Renal pelvis (tissue), 12 donors: ENCODE data around the gene CCDC198. TPM values are rescaled to one million over a fixed set of nuclear protein-coding genes. Genes with fewer than 3 reads are reported as not detected.

Experiments
- DNase-seq: peaks from one replicate; pipeline ENCODE4 v3.0.0-alpha.2; 2013
- long read RNA-seq, 16 experiments: transcript quantifications; one replicate each; lab custom pipeline, GENCODE V29; 2026
- polyA plus RNA-seq, 3 donors: library from polyadenylated mRNA; unstranded; fragments of 120-200 nt; gene quantifications; one replicate each; pipeline ENCODE4 v1.2.1, GENCODE V29; 2013; ENCODE audit not compliant: insufficient read length in 3 of 3

CCDC198 gene, protein sequence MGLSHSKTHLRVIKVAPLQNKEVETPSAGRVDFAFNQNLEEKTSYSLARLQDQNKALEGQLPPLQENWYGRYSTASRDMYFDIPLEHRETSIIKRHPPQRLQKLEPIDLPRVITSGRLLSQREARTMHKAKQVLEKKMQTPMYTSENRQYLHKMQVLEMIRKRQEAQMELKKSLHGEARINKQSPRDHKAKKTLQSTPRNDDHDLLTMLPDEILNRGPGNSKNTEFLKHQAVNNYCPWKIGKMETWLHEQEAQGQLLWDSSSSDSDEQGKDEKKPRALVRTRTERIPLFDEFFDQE
- polyA plus RNA-seq = 100 to 1,000 TPM; 186 to 595 (median 392) TPM
- long read RNA-seq, donor 1, partial matches to known transcripts = 0 of 13 reads
- long read RNA-seq, donor 1, other reads (novel, unspliced or antisense) = 6 of 13 reads
- long read RNA-seq, donor 2, transcript CCDC198-201 (6 exons, 3,082 nt) = major isoform, 5 of 23 reads
- long read RNA-seq, donor 2, partial matches to known transcripts = 13 of 23 reads
- long read RNA-seq, donor 2, other reads (novel, unspliced or antisense) = 0 of 23 reads
- long read RNA-seq, donor 3, transcript CCDC198-208 (6 exons, 1,187 nt) = major isoform, 5 of 15 reads
- long read RNA-seq, donor 3, partial matches to known transcripts = 5 of 15 reads
- long read RNA-seq, donor 3, other reads (novel, unspliced or antisense) = 0 of 15 reads
- long read RNA-seq, donor 4, partial matches to known transcripts = 0 of 8 reads
- long read RNA-seq, donor 4, other reads (novel, unspliced or antisense) = 0 of 8 reads
- long read RNA-seq, donor 5, partial matches to known transcripts = 0 of 4 reads
- long read RNA-seq, donor 5, other reads (novel, unspliced or antisense) = 0 of 4 reads
- long read RNA-seq, donor 6, transcript CCDC198-209 (3 exons, 367 nt) = major isoform, 5 of 70 reads
- long read RNA-seq, donor 6, partial matches to known transcripts = 60 of 70 reads
- long read RNA-seq, donor 6, other reads (novel, unspliced or antisense) = 0 of 70 reads
- long read RNA-seq, donor 7, transcript CCDC198-210 (6 exons, 1,030 nt) = major isoform, 6 of 13 reads
- long read RNA-seq, donor 7, transcript CCDC198-208 (6 exons, 1,187 nt) = minor isoform, 5 of 13 reads
- long read RNA-seq, donor 7, partial matches to known transcripts = 0 of 13 reads
- long read RNA-seq, donor 7, other reads (novel, unspliced or antisense) = 0 of 13 reads
- long read RNA-seq, donor 8 = 0 reads
- long read RNA-seq, donor 9, transcript CCDC198-210 (6 exons, 1,030 nt) = major isoform, 6 of 27 reads
- long read RNA-seq, donor 9, partial matches to known transcripts = 14 of 27 reads
- long read RNA-seq, donor 9, other reads (novel, unspliced or antisense) = 0 of 27 reads
- long read RNA-seq, donor 10, partial matches to known transcripts = 42 of 53 reads
- long read RNA-seq, donor 10, other reads (novel, unspliced or antisense) = 0 of 53 reads
- long read RNA-seq, donor 11, partial matches to known transcripts = 12 of 15 reads
- long read RNA-seq, donor 11, other reads (novel, unspliced or antisense) = 0 of 15 reads
- long read RNA-seq, donor 12, transcript CCDC198-208 (6 exons, 1,187 nt) = major isoform, 9 of 86 reads
- long read RNA-seq, donor 12, partial matches to known transcripts = 67 of 86 reads
- long read RNA-seq, donor 12, other reads (novel, unspliced or antisense) = 0 of 86 reads
- long read RNA-seq, donor 13, partial matches to known transcripts = 60 of 68 reads
- long read RNA-seq, donor 13, other reads (novel, unspliced or antisense) = 0 of 68 reads
- long read RNA-seq, donor 14 = 0 reads
- long read RNA-seq, donor 15 = 0 reads
- long read RNA-seq, donor 16, transcript CCDC198-210 (6 exons, 1,030 nt) = major isoform, 7 of 20 reads
- long read RNA-seq, donor 16, partial matches to known transcripts = 7 of 20 reads
- long read RNA-seq, donor 16, other reads (novel, unspliced or antisense) = 0 of 20 reads

DNA sequence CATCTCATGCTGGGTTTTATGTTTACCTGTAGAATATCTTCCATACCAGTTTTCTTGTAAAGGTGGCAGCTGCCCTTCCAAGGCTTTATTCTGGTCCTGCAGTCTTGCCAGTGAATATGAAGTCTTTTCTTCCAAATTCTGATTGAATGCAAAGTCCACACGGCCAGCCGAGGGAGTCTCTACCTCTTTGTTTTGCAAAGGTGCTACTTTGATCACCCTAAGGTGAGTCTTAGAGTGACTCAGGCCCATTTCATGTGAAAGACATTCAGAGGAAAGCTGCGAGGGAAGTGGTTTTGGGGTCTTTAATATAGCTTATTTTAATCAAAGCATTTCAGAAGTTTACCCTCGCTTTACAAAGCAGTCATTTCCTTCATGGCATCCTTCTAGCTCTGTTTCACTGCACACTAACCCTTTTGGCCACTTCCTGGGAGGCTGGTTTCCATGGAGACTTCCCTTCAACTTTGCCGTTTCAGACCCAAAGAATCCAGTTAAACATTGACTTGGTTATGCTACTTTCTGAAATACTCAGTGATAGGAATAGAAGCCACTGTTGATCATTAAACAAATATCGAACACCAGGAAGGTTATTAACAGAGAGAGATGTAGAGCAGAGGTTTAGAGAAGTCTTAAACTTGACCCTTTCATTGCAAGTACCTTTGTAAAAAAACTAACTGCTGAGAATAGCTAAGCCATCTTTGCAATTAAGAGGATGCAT is at the start of gene CCDC198:
TSS of gene CCDC198 (minus strand) at position 391 of the 715 bp plus-strand sequence. CDS start at position 249, 142 bp downstream.
- DNase-seq = peak; percentile 82

GRCh38 chr14:57533214-57533613 is 39.6 kb upstream of the CCDC198 start:
- peak; percentile 4 for DNase-seq

DNA sequence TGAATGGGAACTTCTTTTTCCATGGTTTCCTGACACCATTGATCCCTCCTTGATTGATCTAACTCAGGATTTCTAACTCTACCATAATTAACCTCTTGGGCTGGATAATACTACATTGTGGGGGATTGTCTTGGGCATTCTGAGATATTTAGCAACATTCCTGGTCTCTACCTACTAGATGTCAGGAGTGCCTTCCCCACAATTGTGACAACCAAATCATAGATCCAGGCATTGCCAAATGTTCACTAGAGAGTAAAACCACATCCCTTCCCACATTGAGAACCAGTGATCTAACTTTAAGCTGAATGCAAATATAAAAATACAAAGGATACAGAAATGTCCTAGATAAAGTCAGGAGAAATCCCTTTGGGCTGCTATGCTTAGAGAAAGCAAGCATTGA is 36.9 kb upstream of the CCDC198 start:
- no peak for DNase-seq

DNA sequence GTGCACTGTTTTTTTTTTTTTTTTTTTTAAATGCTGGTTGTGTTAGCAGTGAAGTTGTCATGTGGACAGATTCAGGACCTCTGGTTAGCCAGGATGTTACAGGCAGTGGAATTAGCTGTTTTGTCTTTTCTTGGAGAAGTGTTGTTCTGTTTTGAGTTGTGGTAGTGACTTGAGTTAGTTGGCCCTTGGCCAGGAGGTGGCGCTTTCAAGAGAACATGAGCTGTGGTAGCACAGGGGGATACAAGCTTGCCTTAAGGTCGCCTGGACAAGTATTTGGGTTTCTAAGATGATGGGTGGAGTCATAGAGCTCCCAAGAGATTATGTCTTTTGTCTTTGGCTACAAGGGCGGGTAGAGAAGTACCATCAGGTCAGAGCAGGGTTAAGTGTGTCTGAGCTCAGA is 33.3 kb upstream of the CCDC198 start:
- no peak for DNase-seq

GRCh38 chr14:57519043-57519442 is 25.4 kb upstream of the CCDC198 start:
- DNase-seq = no peak

- peak; percentile 64 for DNase-seq
Measured at GRCh38 chr14:57512220-57512619, 18.6 kb upstream of the CCDC198 start.

DNA sequence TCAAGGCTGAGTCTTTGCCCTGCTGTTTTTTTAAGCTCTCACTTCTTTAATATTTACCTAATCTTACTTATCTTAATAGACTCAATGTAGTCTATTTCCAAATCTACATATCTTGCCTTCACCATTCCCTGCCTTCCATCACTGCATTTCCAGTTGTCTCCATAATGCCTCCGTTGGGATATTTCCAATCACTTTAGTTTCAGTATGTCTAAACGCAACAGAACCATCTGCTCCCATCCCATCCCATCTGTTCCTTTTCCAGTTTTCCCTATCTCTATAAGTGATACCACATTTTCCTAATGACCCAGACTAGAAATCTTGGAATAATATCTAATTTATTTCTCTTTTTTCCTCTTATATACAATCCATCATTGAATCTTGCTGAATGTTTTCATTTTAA is 15.1 kb upstream of the CCDC198 start:
- no peak for DNase-seq

GRCh38 chr14:57502586-57503254 is 9.1 kb upstream of the CCDC198 start:
- no peak for DNase-seq

DNA sequence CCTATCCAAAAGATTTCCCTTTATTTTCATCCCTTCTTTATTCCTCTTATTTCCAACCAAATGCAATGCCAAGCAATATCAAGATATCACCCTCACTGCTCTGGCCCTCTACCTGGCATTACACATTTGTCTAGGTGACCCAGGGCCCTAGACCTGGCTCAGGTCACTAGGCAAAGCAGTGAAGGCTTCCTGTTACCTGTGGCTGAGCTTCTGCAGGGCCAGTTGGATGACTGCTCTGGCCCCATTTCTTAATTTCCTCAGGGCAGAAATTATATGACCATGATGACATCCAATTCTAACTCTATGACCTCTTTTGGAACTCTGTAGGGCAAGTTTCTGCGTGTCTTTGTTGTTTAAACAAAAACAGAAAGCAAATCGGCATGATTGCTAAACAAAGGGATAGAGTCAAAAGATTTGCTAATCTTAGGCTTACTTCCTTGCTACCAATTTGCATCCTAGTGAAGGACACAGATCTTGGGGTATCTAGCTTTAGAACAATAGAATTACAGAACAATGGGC is 7.4 kb upstream of the CCDC198 start:
- DNase-seq = no peak

GRCh38 chr14:57498659-57499058 is 5.0 kb upstream of the CCDC198 start:
- DNase-seq = no peak

DNA sequence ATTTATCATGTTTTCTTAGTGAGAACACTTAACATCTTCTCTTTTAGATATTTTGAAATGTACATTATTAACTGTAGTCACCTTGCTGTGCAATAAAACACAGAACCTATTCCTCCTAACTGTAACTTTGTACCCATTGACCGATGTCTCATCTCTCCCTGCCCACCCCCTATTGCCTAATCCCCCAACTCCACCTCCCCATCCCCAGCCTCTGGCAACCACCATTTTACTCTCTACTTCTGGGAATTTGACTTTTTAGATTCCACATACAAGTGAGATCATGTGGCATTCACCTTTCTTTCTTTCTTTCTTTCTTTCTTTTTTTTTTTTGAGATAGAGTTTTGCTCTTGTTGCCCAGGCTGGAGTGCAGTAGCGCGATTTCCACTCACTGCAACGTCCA is 4.4 kb upstream of the CCDC198 start:
- DNase-seq = no peak

DNA sequence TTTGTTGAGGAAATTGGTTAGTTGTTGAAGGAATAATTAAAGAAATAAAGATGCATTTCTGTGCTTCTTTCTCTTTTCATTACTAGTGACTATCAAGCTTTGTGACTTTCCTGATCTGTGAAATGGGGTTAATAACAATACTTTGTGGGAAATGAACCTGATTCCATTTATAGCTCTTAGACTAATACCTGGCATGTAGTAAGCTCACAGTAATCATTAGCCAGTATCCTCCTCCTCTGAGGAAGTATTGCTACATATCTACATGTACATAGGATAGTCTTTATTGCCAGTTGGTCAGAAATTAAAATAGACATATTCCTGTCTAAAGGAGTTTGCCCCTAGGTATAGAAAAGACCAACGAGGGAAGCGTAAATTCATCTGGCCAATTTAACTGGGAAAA is 1.8 kb upstream of the CCDC198 start:
- DNase-seq = no peak

GRCh38 chr14:57492859-57493258 is 798 bp downstream of the CCDC198 start:
- peak; percentile 49 for DNase-seq

DNA sequence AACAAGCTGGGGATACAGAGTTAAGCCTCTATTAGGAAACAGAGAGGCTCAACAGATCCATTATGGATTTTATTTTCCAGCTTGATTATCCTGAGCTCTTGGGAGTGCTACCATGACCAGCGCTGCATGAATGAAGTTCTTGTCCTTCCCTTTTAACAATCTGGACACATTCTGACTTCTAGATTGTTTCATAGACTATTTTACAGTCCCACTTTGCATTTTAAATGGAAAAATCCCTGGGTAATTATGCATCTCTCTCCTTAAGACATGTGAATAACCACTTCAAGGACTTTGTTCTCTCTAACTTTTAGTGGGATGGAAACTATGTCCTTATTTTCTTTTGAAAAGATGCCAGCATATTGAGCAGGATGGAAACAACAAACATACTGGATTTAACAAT is 2.0 kb downstream of the CCDC198 start:
- no peak for DNase-seq

DNA sequence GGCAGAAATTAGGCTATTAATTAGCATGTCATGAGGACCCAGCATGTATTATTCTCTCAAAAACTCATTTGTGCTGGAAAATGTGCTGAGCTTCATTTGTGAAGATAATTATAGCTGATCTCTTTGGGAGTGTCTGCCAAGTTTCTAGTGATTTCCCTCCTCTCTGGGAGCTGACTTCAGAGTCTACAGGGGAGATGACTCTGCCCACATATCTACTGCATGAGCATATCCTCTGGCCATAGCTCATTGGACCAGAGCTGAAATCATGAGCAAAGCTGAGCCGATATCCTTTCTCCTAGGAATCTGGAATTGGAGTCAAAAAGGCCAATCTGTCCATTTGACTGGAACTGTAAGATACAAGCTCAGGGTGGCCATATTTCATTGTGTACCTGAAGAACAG is 5.9 kb downstream of the CCDC198 start:
- DNase-seq = no peak

DNA sequence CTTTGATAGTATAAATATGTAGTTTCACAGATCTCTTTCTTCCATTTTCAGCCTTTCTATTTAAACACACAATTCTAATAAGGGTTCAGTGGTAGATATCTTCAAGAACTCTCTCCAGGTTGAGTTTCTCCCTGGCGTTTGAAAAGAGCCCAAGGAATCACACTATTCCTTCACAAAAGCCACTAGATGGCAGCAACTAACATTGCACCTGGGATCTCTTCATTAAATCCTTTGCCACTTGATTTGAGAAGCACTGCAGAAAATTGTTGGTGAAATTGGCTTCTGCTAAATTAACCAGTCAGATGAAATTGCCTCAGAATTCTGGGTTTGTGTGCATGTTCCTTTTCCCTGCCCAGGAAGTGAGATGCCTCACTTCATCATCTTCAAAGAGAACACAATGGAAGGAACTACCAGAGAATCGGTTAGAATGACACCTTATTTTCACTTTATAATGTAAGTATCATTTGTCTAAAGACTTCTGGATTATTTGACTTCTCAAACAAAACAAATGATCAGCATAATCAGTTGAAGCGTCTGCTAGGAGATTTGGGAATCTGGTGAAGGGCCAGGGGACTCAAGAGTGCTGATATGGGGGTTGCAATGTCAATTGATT is 6.8 kb downstream of the CCDC198 start:
- no peak for DNase-seq

DNA sequence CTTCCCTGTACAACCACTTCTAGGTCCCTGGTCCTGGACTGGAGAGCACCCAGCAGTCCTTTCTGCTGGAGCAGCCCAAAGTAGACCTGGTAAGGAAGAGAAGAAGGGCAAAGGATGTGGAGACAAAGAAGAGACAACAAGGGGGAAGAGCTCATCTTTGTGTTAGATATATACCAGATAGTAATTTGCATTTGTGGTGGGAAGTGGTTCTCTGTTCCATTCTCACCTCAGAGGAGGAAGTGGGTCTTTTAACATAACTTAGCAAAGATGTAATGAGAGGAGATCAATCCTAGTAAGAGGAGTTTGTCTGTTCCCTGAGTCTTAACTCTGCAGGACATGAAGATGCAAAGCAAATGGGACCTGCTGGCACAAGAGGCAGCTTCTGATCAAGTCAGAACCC is 8.0 kb downstream of the CCDC198 start:
- DNase-seq = no peak

GRCh38 chr14:57482120-57482519 is 11.5 kb downstream of the CCDC198 start:
- no peak for DNase-seq

DNA sequence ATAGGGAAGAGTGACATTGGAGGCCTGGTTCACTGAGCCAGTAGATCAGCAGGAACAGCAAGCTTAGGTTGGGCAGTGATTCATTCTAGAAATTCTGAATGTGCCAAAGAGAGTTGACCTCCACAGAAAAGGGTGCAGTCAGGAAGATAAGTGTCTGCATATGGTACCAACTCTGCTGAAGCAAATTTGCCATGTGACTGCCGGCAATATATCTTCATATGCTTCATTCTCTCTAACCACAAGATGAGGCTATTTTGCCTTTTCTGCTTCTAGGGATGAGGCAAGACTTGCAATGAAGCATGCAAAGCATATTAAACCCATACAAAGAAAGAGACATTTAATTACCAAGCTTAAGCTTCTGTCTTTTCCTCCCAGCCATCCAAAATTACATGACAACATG is 13.6 kb downstream of the CCDC198 start:
- DNase-seq = no peak
